Ovary (tissue), 3 donors: ENCODE measurements around the gene CTRB1.
"Not testable (repeated sequence)": the region's sequence is repeated elsewhere in the genome, so short reads cannot be mapped to it uniquely, and the experiment has no call there.

Source experiments
- CTCF ChIP-seq, 3 donors: fragments of 450-650 bp in 2 of 3; fragments of 200-600 bp in 1 of 3; IDR thresholded peaks; one replicate each; pipeline versions ENCODE4 v1.5.1 to v1.8.0; 2016 to 2022; ENCODE audit warnings: antibody characterized with exemption in 3 of 3, mild to moderate bottlenecking in 1 of 3
- EP300 ChIP-seq: sonication (generic); formaldehyde crosslinking; IDR thresholded peaks from one replicate; pipeline ENCODE4 v1.6.1; 2017; ENCODE audit warnings: antibody characterized with exemption
- POLR2A ChIP-seq: fragments of 450-650 bp; IDR thresholded peaks from one replicate; pipeline ENCODE4 v1.6.1; 2017; ENCODE audit warnings: antibody characterized with exemption, mild to moderate bottlenecking, moderate library complexity
- donor health status: DM: no; HTN: no; CAD: no.

- not testable (repeated sequence) for TF ChIP-seq POLR2A; CTCF (IDR thresholded peaks at IDR 0.05); EP300
Observed at GRCh38 chr16:75204905-75205304, 13.9 kb upstream of the CTRB1 start.
